Hepatocyte (in vitro differentiated cells): Measurements from ENCODE around the gene HSP90AA1.

ENCODE experiments used
- CTCF ChIP-seq: fragments of 200-600 bp; sonication (generic); IDR thresholded peaks from 2 replicates; pipeline ENCODE4 v1.5.1; 2016; ENCODE audit warnings: antibody characterized with exemption, mild to moderate bottlenecking; ENCODE audit not compliant: poor library complexity
- EZH2 ChIP-seq: fragments of 200-600 bp; sonication (generic); IDR thresholded peaks from 2 replicates; pipeline ENCODE4 v1.6.1; 2016; ENCODE audit warnings: antibody characterized with exemption, mild to moderate bottlenecking, borderline replicate concordance

GRCh38 chr14:102063109-102063807, 23.6 kb downstream of the HSP90AA1 start:
- peak; percentile 51 for TF ChIP-seq CTCF
- TF ChIP-seq EZH2 = no peak
